ENCODE results near the gene CCL20. TPM values are rescaled to one million over a fixed set of nuclear protein-coding genes. Genes with fewer than 3 reads are reported as not detected.

The CCL20 gene
- total and polyA plus RNA-seq, 2 donors from 2014 or later: 2.5 to 2.7 TPM

GRCh38 chr2:227774011-227774624, 39.5 kb upstream of the CCL20 start:
- H3K4me3 ChIP-seq (ENCODE audit: low read length in 3 of 3): peak overlapping the region in 1 of 3 donors; percentile 38
- no peaks in the 10 kb centered on the region for H3K9me3 ChIP-seq (ENCODE audit: control insufficient read depth in 2 of 3, insufficient read depth in 1 of 3, low read length in 3 of 3)
- peak overlapping the region in 1 of 3 donors; percentile 41 for H3K9ac ChIP-seq (ENCODE audit: low read length in 3 of 3)
- H3K27ac ChIP-seq (ENCODE audit: low read depth in 2 of 2, low read length in 2 of 2): no peak overlapping the region
- intact Hi-C loops (cut with DNase I): no loop called here
- TF ChIP-seq, protein P1, sequence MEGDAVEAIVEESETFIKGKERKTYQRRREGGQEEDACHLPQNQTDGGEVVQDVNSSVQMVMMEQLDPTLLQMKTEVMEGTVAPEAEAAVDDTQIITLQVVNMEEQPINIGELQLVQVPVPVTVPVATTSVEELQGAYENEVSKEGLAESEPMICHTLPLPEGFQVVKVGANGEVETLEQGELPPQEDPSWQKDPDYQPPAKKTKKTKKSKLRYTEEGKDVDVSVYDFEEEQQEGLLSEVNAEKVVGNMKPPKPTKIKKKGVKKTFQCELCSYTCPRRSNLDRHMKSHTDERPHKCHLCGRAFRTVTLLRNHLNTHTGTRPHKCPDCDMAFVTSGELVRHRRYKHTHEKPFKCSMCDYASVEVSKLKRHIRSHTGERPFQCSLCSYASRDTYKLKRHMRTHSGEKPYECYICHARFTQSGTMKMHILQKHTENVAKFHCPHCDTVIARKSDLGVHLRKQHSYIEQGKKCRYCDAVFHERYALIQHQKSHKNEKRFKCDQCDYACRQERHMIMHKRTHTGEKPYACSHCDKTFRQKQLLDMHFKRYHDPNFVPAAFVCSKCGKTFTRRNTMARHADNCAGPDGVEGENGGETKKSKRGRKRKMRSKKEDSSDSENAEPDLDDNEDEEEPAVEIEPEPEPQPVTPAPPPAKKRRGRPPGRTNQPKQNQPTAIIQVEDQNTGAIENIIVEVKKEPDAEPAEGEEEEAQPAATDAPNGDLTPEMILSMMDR (IDR thresholded peaks at IDR 0.05; ENCODE audit: borderline replicate concordance, extremely low read depth, insufficient read depth): peak; percentile 31
- H3K27me3 ChIP-seq (ENCODE audit: control insufficient read depth, insufficient read depth, low read length): no peaks in the 10 kb centered on the region
- DNase-seq (peak in 2 of 5 donors; percentile 39 to 64), FAIRE-seq (no peak)
- no peaks in the 10 kb centered on the region for H3K36me3 ChIP-seq (ENCODE audit: control insufficient read depth in 2 of 3, insufficient read depth in 3 of 3, low read length in 3 of 3)
- H3K4me1 ChIP-seq (ENCODE audit: control insufficient read depth in 2 of 3, insufficient read depth in 2 of 3, low read depth in 1 of 3, low read length in 3 of 3): peaks cover 0 to 4% (median 2%) of the 10 kb centered on the region in 3 donors

DNA sequence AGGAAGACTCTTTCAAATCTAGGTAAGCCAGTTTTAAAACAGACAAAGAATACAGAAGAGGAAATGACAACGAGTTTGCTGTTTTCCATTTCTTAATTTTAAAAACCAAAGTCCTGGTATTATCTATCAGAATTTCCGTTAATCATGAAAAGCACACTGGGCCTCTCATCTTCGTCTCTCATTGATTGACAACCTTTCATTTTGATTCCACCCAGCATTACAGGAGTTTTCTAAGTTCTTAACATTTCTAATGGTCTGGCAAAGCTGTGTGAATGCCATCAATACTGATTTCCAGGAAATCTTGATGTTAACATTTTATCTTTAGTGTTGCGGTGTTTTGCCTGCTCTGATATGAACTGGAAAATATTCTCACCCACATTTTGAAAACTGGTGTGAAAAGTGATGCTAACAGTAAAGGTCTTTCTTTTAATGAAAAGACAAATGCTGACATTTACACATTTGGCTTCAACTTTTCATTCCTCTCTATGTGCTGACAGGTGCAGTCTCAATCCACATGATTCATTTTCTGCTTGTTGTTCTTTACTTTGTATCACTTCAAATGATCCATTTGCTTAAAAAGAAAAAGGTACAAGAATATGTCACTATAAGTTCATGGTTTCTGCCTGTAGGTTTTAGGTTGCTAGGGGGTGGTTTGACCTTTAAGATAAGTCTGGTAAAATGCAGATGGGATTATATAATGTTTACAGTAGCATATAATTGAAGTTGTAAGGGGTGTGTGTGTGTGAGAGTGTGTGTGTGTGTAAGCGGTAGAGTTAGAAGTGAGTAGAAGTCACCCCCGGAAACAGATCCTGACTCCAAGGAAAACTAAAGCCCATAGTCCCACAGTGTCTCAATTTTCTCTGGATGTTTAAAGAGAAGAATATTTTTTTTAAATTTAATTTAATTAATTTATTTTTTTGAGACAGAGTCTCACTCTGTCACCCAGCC, 38.5 kb upstream of the CCL20 start:
- TF ChIP-seq, protein P1 (IDR thresholded peaks at IDR 0.05; ENCODE audit: borderline replicate concordance, extremely low read depth, insufficient read depth): no peak
- H3K36me3 ChIP-seq (ENCODE audit: control insufficient read depth in 2 of 3, insufficient read depth in 3 of 3, low read length in 3 of 3): no peaks in the 10 kb centered on the region
- no peak for DNase-seq
- H3K9ac ChIP-seq (ENCODE audit: low read length in 3 of 3): no peak overlapping the region
- no peaks in the 10 kb centered on the region for H3K9me3 ChIP-seq (ENCODE audit: control insufficient read depth in 2 of 3, insufficient read depth in 1 of 3, low read length in 3 of 3)
- no peak overlapping the region for H3K27ac ChIP-seq (ENCODE audit: low read depth in 2 of 2, low read length in 2 of 2)
- H3K4me3 ChIP-seq (ENCODE audit: low read length in 3 of 3): no peak overlapping the region
- H3K4me1 ChIP-seq (ENCODE audit: control insufficient read depth in 2 of 3, insufficient read depth in 2 of 3, low read depth in 1 of 3, low read length in 3 of 3): peaks cover 0 to 4% (median 2%) of the 10 kb centered on the region in 3 donors
- intact Hi-C loops (cut with DNase I): no loop called here
- no peaks in the 10 kb centered on the region for H3K27me3 ChIP-seq (ENCODE audit: control insufficient read depth, insufficient read depth, low read length)
- FAIRE-seq: no peak

DNA sequence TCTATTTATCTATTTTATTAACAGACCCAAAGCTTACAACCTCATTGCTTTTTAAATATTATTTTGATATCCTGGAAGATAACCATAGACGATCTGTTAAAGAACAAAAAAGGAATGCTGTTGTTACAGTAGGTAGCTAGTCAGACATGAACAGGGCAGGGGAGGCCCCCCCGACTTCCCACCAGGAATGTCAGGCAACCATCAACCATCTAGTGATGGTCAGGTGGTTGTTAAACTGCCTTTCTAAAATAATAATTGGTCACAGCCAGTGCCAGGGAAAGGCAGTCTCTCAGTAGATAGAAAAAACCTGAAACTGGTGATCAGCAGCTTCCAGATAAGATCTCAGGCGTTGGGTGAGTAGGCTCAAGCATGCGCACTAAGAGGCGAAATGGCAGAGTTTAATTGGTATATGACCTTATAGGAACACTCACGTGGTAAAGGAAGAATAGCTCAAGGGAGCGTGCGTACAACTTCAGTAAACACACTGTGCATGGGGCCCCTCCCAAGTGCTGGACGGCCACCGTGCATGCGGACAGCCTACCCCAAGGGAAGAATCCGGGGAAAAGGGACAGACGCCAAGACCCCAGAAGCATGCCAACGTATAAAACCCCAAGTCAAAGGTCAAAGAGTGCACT, 32.5 kb upstream of the CCL20 start:
- TF ChIP-seq, protein P1 (IDR thresholded peaks at IDR 0.05; ENCODE audit: borderline replicate concordance, extremely low read depth, insufficient read depth): no peak
- Histone ChIP-seq H3K27ac (ENCODE audit: low read depth in 2 of 2, low read length in 2 of 2) (peak overlapping the region; percentile 68 to 80), H3K36me3 (ENCODE audit: control insufficient read depth in 2 of 3, insufficient read depth in 3 of 3, low read length in 3 of 3) (no peaks in the 10 kb centered on the region), H3K9ac (ENCODE audit: low read length in 3 of 3) (peak overlapping the region in 1 of 3 donors; percentile 5), H3K4me3 (ENCODE audit: low read length in 3 of 3) (peak overlapping the region in 2 of 3 donors; percentile 1 to 19), H3K4me1 (ENCODE audit: control insufficient read depth in 2 of 3, insufficient read depth in 2 of 3, low read depth in 1 of 3, low read length in 3 of 3) (peaks cover 0 to 5% (median 0%) of the 10 kb centered on the region in 3 donors), H3K9me3 (ENCODE audit: control insufficient read depth in 2 of 3, insufficient read depth in 1 of 3, low read length in 3 of 3) (no peaks in the 10 kb centered on the region), H3K27me3 (ENCODE audit: control insufficient read depth, insufficient read depth, low read length) (no peaks in the 10 kb centered on the region)
- intact Hi-C loops (cut with DNase I): no loop called here
- DNase-seq (peak in 3 of 5 donors; percentile 22 to 71 (median 65)), FAIRE-seq (no peak)
